Smooth muscle cell (in vitro differentiated cells): Measurements from ENCODE around the gene NRCAM. TPM values are rescaled to one million over a fixed set of nuclear protein-coding genes. Genes with fewer than 3 reads are reported as not detected.

Experiments
- DNase-seq: peaks from one replicate; lab custom pipeline; 2025; ENCODE audit not compliant: unreplicated experiment; lab: John Stamatoyannopoulos, UW
- H2AFZ ChIP-seq: fragments of 200-600 bp; sonication (generic); 2 replicates; pipeline ENCODE4 v1.6.0; 2016; ENCODE audit warnings: antibody characterized with exemption, low read depth, mild to moderate bottlenecking
- H3F3A ChIP-seq: fragments of 200-600 bp; sonication (generic); 2 replicates; pipeline ENCODE4 v1.6.0; 2017; ENCODE audit warnings: antibody characterized with exemption, low read depth
- H3K27ac ChIP-seq: fragments of 200-600 bp; sonication (generic); 2 replicates; pipeline ENCODE4 v1.5.1; 2016; ENCODE audit warnings: low read depth, mild to moderate bottlenecking
- H3K27me3 ChIP-seq: fragments of 200-600 bp; sonication (generic); 2 replicates; pipeline ENCODE4 v1.6.1; 2016; ENCODE audit warnings: low read depth, mild to moderate bottlenecking
- H3K36me3 ChIP-seq: fragments of 200-600 bp; sonication (generic); 2 replicates; pipeline ENCODE4 v1.5.1; 2016; ENCODE audit warnings: low read depth
- H3K4me1 ChIP-seq: fragments of 200-600 bp; sonication (generic); 2 replicates; pipeline ENCODE4 v1.5.1; 2016; ENCODE audit warnings: low read depth
- H3K4me2 ChIP-seq: fragments of 200-600 bp; sonication (generic); 2 replicates; pipeline ENCODE4 v1.6.0; 2016; ENCODE audit warnings: mild to moderate bottlenecking
- H3K4me3 ChIP-seq: fragments of 200-600 bp; sonication (generic); 2 replicates; pipeline ENCODE4 v1.5.1; 2016; ENCODE audit warnings: mild to moderate bottlenecking
- H3K79me2 ChIP-seq: fragments of 200-600 bp; sonication (generic); 2 replicates; pipeline ENCODE4 v1.6.0; 2016; ENCODE audit warnings: low read depth, mild to moderate bottlenecking
- H3K9ac ChIP-seq: fragments of 200-600 bp; sonication (generic); 2 replicates; pipeline ENCODE4 v1.6.0; 2016; ENCODE audit warnings: low read depth
- H3K9me3 ChIP-seq: fragments of 200-600 bp; sonication (generic); replicated peaks from 2 replicates; pipeline ENCODE4 v1.5.1; 2016; ENCODE audit warnings: low read depth
- H4K20me1 ChIP-seq: fragments of 200-600 bp; sonication (generic); 2 replicates; pipeline ENCODE4 v1.6.0; 2016; ENCODE audit warnings: low read depth
- WGBS: methylation state at CpG from one replicate; pipeline ENCODE4 v1.1.7; 2016; ENCODE audit warnings: low lambda C conversion rate; 5-methylcytosine and 5-hydroxymethylcytosine counted together
- polyA plus RNA-seq: library from polyadenylated mRNA; unstranded; fragments of >200 nt; fragmentation: Nextera tagmentation; extraction: Ambion mirVana; gene quantifications from 2 replicates; pipeline ENCODE4 v1.2.1, GENCODE V29; 2016
- total RNA-seq: library from RNA; depleted of rRNA; stranded (reverse); fragments of >200 nt; gene quantifications from 2 replicates; pipeline ENCODE4 v1.2.3, GENCODE V29; 2014
- TF ChIP-seq, protein P1 (sequence below): fragments of 200-600 bp; sonication (generic); IDR thresholded peaks from 2 replicates; pipeline ENCODE4 v1.5.1; 2017; ENCODE audit warnings: borderline replicate concordance, mild to moderate bottlenecking, antibody characterized with exemption; ENCODE audit not compliant: insufficient read depth, poor library complexity, severe bottlenecking

NRCAM gene
- total and polyA plus RNA-seq, 2 experiments from 2014 or later = 0.49 TPM; not detected in 1

DNA sequence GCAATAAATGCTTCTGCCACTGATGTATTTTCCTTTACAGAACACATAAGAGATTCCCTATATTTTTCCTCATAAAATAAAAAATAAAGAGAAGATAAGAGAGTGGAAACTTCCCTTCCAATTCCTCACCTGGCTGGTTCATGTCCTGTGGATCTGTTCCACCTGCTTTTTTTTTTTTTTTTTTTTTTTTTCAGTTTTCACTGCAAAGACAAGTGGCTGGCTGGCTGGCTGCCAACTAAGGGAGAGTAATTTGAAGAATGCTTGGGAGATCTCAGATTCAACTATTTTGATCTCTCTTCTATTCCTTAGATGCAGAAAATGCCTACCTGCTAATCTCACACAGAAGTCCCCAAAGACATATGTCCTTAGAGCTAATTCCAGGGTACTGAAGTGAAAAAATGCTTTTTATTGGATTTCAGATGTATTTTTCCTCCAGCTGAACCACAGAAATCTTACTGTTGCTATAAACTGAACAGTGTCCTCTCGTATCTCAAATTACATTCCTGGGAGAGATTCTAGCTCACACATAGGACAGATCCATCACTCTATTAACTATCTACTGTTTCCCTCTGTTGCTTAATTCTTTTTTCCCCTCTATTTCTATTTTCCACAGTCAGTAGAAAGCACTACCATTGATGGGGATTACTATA lies 120.8 kb downstream of the NRCAM start:
- no peak for DNase-seq
- no peak overlapping the region for H3K4me2 ChIP-seq

DNA sequence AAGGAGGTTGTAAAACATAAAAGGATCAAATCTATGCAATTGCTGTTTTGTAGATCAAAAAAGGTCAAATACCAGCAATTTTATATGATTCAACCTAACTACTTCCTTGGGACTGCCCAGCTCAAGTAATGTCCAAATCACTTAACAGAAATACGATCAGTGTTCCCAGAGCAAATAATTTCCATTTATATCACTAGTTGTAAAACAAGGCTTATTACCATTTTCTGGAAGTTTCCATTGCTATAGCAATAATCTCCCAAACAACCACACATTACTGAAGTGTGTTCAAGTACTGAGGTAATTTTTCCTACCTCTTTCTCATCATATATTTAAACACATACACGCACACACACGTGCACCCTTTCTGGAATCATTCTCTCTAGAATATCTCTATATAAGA lies 123.3 kb downstream of the NRCAM start:
- Histone ChIP-seq H3K36me3 (no peaks in the 10 kb centered on the region), H3K27ac (no peak overlapping the region), H3F3A (no peaks in the 10 kb centered on the region), H3K4me2 (no peak overlapping the region), H4K20me1 (no peaks in the 10 kb centered on the region), H3K9me3 (no peaks in the 10 kb centered on the region), H3K9ac (no peak overlapping the region), H3K4me3 (no peak overlapping the region), H3K79me2 (no peaks in the 10 kb centered on the region), H3K27me3 (no peaks in the 10 kb centered on the region), H2AFZ (no peak overlapping the region), H3K4me1 (peaks cover 33% of the 10 kb centered on the region)
- TF ChIP-seq, protein P1, sequence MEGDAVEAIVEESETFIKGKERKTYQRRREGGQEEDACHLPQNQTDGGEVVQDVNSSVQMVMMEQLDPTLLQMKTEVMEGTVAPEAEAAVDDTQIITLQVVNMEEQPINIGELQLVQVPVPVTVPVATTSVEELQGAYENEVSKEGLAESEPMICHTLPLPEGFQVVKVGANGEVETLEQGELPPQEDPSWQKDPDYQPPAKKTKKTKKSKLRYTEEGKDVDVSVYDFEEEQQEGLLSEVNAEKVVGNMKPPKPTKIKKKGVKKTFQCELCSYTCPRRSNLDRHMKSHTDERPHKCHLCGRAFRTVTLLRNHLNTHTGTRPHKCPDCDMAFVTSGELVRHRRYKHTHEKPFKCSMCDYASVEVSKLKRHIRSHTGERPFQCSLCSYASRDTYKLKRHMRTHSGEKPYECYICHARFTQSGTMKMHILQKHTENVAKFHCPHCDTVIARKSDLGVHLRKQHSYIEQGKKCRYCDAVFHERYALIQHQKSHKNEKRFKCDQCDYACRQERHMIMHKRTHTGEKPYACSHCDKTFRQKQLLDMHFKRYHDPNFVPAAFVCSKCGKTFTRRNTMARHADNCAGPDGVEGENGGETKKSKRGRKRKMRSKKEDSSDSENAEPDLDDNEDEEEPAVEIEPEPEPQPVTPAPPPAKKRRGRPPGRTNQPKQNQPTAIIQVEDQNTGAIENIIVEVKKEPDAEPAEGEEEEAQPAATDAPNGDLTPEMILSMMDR = no peak
- DNase-seq = no peak
- 77% methylated on average over 3 of the region's 3 CpGs for WGBS

More for the DNA sequence above, 120.8 kb downstream of the NRCAM start:
- no peak overlapping the region for H2AFZ ChIP-seq
- H3K9me3 ChIP-seq = no peaks in the 10 kb centered on the region
- H3K36me3 ChIP-seq = no peaks in the 10 kb centered on the region
- TF ChIP-seq, protein P1 = no peak
- 40% methylated on average over 1 of the region's 1 CpG for WGBS
- no peaks in the 10 kb centered on the region for H3K27me3 ChIP-seq
- no peak overlapping the region for H3K9ac ChIP-seq
- no peak overlapping the region for H3K27ac ChIP-seq
- H3K4me1 ChIP-seq = peaks cover 12% of the 10 kb centered on the region
- no peak overlapping the region for H3K4me3 ChIP-seq
- H3F3A ChIP-seq = no peaks in the 10 kb centered on the region
- no peaks in the 10 kb centered on the region for H4K20me1 ChIP-seq
- H3K79me2 ChIP-seq = no peaks in the 10 kb centered on the region

DNA sequence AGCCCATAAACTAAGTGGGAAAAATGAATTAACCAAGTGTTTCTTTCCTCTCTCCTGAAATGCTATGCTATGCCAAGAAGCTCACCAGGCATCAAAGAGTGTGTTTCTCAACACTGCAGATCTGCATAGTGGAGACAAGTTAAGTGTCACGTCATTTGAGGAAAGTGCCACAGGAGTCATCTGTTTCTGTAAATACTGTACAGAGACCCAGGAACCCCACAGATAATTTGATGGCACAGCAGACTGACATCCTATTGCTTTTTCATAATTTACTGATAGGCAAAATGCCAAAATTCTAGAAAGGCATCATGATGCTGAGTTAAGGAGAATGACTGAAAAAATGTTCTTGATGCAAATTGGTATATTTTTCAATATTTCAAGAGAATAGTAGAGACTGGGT lies 124.3 kb downstream of the NRCAM start:
- Histone ChIP-seq H3K79me2 (no peaks in the 10 kb centered on the region), H4K20me1 (no peaks in the 10 kb centered on the region), H3K4me2 (no peak overlapping the region), H3F3A (no peaks in the 10 kb centered on the region), H3K4me1 (peaks cover 40% of the 10 kb centered on the region), H3K4me3 (no peak overlapping the region), H2AFZ (no peak overlapping the region), H3K36me3 (no peaks in the 10 kb centered on the region), H3K9me3 (no peaks in the 10 kb centered on the region), H3K27ac (no peak overlapping the region), H3K27me3 (no peaks in the 10 kb centered on the region), H3K9ac (no peak overlapping the region)
- TF ChIP-seq, protein P1 = no peak
- 82% methylated on average over 1 of the region's 1 CpG for WGBS
- no peak for DNase-seq

DNA sequence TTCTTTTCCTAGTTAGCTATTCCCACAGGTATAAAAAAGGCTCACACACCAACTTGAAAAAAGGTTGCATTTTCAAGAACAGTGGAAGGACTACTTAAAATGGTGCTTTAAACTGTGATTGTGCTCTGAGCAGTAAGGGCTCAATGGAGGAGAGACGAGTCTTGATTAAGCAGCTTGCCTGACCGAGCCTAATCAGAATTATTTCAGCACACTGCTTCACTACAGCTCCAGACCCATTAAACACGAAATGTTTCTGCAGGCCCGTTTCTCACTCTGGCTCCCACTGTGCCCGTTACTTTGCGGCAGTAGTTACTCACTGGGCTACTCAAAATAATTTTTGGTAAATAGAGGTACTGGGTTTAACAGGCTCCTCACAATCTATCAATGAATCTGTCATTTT lies 126.0 kb downstream of the NRCAM start:
- Histone ChIP-seq H3K27ac (no peak overlapping the region), H3K27me3 (no peaks in the 10 kb centered on the region), H3K4me1 (peaks cover 34% of the 10 kb centered on the region), H3F3A (no peaks in the 10 kb centered on the region), H4K20me1 (no peaks in the 10 kb centered on the region), H3K4me3 (no peak overlapping the region), H3K4me2 (no peak overlapping the region), H3K36me3 (no peaks in the 10 kb centered on the region), H3K9me3 (no peaks in the 10 kb centered on the region), H3K9ac (no peak overlapping the region), H2AFZ (no peak overlapping the region), H3K79me2 (no peaks in the 10 kb centered on the region)
- TF ChIP-seq, protein P1 = no peak
- DNase-seq = no peak
- 88% methylated on average over 6 of the region's 6 CpGs for WGBS
